ENCODE data around the gene PKP1.

PKP1 gene

DNA sequence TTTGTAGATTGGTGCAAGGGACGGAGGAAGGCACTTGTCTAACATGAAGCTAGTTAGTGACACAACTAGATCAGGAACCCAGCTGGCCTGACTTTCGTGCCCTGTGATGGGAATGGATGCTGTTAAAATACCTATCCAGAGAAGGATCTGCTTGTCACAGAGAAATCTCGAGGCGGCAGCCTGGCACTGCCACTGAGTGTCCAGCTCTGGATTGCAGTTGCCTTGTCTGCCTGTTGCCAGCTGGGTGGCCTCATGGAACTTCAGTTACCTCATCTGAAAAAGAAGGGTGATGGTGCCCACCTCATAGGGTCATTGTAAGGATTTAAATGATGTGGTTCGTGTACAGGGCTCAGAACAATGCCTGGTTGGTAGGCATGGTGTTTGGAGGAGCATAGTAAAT, 2.4 kb upstream of the PKP1 start (continued):
- TF ChIP-seq ZBTB7A (tag by site-specific recombination; IDR thresholded peaks at IDR 0.05; ENCODE audit: low read depth) = no peak

DNA sequence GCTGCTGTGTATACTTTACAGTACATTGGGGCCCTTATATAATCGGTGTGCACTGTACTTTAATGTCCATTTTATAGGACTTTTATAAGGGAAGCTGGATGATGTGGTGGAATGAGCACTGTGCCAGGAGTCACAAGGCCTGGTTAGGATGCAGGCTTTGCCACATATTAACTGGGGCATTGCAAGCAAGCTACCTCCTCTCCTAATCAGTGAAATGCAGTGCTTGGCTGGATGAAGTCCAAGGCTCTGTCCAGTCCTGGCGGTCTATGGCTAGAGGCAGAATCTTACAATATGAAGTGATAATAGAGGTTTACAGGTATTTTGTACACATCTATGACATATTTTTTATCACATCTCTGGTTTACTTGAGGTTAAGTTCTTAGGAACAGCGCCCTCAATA, 1.7 kb upstream of the PKP1 start:
- H3K36me3 ChIP-seq (ENCODE audit: control insufficient read depth in 2 of 2, insufficient read depth in 1 of 2, low read length in 2 of 2) = no peaks in the 10 kb centered on the region
- H3K4me1 ChIP-seq (ENCODE audit: control insufficient read depth, insufficient read depth, low read length) = no peaks in the 10 kb centered on the region
- CTCF ChIA-PET = interaction anchor here (1.6 kb wide), 1 partner anchor 67 kb away, joined by 11 read pairs; no protein-coding TSS in a partner anchor
- no peaks in the 10 kb centered on the region for H3K9me3 ChIP-seq (ENCODE audit: control insufficient read depth, insufficient read depth, low read depth, low read length)
- H3K27ac ChIP-seq (ENCODE audit: extremely low read depth, low read depth, low read length) = no peak overlapping the region
- POLR2A ChIA-PET = no interaction called here
- TF ChIP-seq ZNF747 (tag by site-specific recombination; IDR thresholded peaks at IDR 0.05) = no peak
- TF ChIP-seq KLF8 (tag by site-specific recombination; IDR thresholded peaks at IDR 0.05) = no peak
- no peak for TF ChIP-seq ZNF529 (tag by site-specific recombination; IDR thresholded peaks at IDR 0.05; ENCODE audit: insufficient replicate concordance)
- no peak for TF ChIP-seq ZNF654 (tag by site-specific recombination; IDR thresholded peaks at IDR 0.05; ENCODE audit: low read depth)
- TF ChIP-seq, protein P1, sequence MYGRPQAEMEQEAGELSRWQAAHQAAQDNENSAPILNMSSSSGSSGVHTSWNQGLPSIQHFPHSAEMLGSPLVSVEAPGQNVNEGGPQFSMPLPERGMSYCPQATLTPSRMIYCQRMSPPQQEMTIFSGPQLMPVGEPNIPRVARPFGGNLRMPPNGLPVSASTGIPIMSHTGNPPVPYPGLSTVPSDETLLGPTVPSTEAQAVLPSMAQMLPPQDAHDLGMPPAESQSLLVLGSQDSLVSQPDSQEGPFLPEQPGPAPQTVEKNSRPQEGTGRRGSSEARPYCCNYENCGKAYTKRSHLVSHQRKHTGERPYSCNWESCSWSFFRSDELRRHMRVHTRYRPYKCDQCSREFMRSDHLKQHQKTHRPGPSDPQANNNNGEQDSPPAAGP (tag by site-specific recombination; IDR thresholded peaks at IDR 0.05) = no peak
- TF ChIP-seq, protein P2, sequence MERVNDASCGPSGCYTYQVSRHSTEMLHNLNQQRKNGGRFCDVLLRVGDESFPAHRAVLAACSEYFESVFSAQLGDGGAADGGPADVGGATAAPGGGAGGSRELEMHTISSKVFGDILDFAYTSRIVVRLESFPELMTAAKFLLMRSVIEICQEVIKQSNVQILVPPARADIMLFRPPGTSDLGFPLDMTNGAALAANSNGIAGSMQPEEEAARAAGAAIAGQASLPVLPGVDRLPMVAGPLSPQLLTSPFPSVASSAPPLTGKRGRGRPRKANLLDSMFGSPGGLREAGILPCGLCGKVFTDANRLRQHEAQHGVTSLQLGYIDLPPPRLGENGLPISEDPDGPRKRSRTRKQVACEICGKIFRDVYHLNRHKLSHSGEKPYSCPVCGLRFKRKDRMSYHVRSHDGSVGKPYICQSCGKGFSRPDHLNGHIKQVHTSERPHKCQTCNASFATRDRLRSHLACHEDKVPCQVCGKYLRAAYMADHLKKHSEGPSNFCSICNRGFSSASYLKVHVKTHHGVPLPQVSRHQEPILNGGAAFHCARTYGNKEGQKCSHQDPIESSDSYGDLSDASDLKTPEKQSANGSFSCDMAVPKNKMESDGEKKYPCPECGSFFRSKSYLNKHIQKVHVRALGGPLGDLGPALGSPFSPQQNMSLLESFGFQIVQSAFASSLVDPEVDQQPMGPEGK (tag by site-specific recombination; IDR thresholded peaks at IDR 0.05) = no peak
- no peak for TF ChIP-seq ZNF561 (tag by site-specific recombination; IDR thresholded peaks at IDR 0.05; ENCODE audit: borderline replicate concordance)
- TF ChIP-seq, protein P3, sequence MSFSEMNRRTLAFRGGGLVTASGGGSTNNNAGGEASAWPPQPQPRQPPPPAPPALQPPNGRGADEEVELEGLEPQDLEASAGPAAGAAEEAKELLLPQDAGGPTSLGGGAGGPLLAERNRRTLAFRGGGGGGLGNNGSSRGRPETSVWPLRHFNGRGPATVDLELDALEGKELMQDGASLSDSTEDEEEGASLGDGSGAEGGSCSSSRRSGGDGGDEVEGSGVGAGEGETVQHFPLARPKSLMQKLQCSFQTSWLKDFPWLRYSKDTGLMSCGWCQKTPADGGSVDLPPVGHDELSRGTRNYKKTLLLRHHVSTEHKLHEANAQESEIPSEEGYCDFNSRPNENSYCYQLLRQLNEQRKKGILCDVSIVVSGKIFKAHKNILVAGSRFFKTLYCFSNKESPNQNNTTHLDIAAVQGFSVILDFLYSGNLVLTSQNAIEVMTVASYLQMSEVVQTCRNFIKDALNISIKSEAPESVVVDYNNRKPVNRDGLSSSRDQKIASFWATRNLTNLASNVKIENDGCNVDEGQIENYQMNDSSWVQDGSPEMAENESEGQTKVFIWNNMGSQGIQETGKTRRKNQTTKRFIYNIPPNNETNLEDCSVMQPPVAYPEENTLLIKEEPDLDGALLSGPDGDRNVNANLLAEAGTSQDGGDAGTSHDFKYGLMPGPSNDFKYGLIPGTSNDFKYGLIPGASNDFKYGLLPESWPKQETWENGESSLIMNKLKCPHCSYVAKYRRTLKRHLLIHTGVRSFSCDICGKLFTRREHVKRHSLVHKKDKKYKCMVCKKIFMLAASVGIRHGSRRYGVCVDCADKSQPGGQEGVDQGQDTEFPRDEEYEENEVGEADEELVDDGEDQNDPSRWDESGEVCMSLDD (tag by site-specific recombination; IDR thresholded peaks at IDR 0.05) = no peak
- TF ChIP-seq ZNF223 (tag by site-specific recombination; IDR thresholded peaks at IDR 0.05) = no peak
- TF ChIP-seq OSR2 (tag by site-specific recombination; IDR thresholded peaks at IDR 0.05) = no peak
- no peak overlapping the region for H3K4me3 ChIP-seq (ENCODE audit: low read depth, low read length)

DNA sequence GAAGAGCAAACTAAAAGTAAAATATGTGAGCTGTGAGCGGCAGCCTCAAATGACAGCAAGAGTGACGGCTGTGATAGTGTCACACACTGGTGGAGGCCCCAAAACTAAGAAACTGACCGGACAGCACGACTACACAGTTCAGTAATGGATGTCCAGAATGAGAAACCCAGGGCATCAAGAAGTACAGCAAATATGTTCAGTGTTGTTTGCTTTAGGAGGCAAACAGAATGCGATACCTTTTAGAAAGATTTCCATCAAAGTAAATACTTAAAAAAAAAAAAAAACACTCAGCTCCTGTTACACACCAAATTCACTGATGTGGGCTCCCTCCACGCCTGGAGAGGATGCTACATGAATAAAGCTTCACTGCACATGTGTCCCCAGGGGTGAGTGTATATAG, 1.1 kb upstream of the PKP1 start:
- ChIA-PET POLR2A (no interaction called here), CTCF (interaction anchor here (0.7 to 1.6 kb wide), 4 partner anchors 9 to 79 kb away, joined by 3 to 11 read pairs (median 4); no protein-coding TSS in a partner anchor)
- Histone ChIP-seq H3K9me3 (ENCODE audit: control insufficient read depth, insufficient read depth, low read depth, low read length) (no peaks in the 10 kb centered on the region), H3K4me3 (ENCODE audit: low read depth, low read length) (no peak overlapping the region), H3K27ac (ENCODE audit: extremely low read depth, low read depth, low read length) (no peak overlapping the region), H3K4me1 (ENCODE audit: control insufficient read depth, insufficient read depth, low read length) (no peaks in the 10 kb centered on the region), H3K36me3 (ENCODE audit: control insufficient read depth in 2 of 2, insufficient read depth in 1 of 2, low read length in 2 of 2) (no peaks in the 10 kb centered on the region)
- TF ChIP-seq ZNF785 (tag by site-specific recombination; IDR thresholded peaks at IDR 0.05) (no peak), ZNF274 (IDR thresholded peaks at IDR 0.05; ENCODE audit: low read length) (no peak), ZNF274 (tag by site-specific recombination; IDR thresholded peaks at IDR 0.05; ENCODE audit: borderline replicate concordance) (no peak), ZNF37A (tag by site-specific recombination; IDR thresholded peaks at IDR 0.05) (no peak), ZNF701 (tag by site-specific recombination; IDR thresholded peaks at IDR 0.05) (no peak), IKZF3 (tag by site-specific recombination; IDR thresholded peaks at IDR 0.05) (no peak), ZNF239 (tag by site-specific recombination; IDR thresholded peaks at IDR 0.05) (no peak), ZBTB17 (tag by site-specific recombination; IDR thresholded peaks at IDR 0.05) (no peak), OVOL3 (tag by site-specific recombination; IDR thresholded peaks at IDR 0.05) (no peak), ZNF747 (tag by site-specific recombination; IDR thresholded peaks at IDR 0.05) (no peak), MZF1 (tag by site-specific recombination; IDR thresholded peaks at IDR 0.05; ENCODE audit: borderline replicate concordance) (no peak), ZNF366 (tag by site-specific recombination; conservative IDR thresholded peaks at IDR 0.05) (no peak)
- TF ChIP-seq, protein P4, sequence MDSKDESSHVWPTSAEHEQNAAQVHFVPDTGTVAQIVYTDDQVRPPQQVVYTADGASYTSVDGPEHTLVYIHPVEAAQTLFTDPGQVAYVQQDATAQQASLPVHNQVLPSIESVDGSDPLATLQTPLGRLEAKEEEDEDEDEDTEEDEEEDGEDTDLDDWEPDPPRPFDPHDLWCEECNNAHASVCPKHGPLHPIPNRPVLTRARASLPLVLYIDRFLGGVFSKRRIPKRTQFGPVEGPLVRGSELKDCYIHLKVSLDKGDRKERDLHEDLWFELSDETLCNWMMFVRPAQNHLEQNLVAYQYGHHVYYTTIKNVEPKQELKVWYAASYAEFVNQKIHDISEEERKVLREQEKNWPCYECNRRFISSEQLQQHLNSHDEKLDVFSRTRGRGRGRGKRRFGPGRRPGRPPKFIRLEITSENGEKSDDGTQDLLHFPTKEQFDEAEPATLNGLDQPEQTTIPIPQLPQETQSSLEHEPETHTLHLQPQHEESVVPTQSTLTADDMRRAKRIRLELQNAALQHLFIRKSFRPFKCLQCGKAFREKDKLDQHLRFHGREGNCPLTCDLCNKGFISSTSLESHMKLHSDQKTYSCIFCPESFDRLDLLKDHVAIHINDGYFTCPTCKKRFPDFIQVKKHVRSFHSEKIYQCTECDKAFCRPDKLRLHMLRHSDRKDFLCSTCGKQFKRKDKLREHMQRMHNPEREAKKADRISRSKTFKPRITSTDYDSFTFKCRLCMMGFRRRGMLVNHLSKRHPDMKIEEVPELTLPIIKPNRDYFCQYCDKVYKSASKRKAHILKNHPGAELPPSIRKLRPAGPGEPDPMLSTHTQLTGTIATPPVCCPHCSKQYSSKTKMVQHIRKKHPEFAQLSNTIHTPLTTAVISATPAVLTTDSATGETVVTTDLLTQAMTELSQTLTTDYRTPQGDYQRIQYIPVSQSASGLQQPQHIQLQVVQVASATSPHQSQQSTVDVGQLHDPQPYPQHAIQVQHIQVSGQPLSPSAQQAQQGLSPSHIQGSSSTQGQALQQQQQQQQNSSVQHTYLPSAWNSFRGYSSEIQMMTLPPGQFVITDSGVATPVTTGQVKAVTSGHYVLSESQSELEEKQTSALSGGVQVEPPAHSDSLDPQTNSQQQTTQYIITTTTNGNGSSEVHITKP (tag by site-specific recombination; IDR thresholded peaks at IDR 0.05) = no peak
- TF ChIP-seq, protein P5, sequence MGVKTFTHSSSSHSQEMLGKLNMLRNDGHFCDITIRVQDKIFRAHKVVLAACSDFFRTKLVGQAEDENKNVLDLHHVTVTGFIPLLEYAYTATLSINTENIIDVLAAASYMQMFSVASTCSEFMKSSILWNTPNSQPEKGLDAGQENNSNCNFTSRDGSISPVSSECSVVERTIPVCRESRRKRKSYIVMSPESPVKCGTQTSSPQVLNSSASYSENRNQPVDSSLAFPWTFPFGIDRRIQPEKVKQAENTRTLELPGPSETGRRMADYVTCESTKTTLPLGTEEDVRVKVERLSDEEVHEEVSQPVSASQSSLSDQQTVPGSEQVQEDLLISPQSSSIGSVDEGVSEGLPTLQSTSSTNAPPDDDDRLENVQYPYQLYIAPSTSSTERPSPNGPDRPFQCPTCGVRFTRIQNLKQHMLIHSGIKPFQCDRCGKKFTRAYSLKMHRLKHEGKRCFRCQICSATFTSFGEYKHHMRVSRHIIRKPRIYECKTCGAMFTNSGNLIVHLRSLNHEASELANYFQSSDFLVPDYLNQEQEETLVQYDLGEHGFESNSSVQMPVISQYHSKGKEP (tag by site-specific recombination; IDR thresholded peaks at IDR 0.05) = no peak

All from HEK293 (cell line).